Glomerular visceral epithelial cell (primary cell): ENCODE measurements around the gene VSX1.

Experiments used
- DNase-seq: peaks from one replicate; pipeline ENCODE4 v3.0.0-alpha.2; 2016; ENCODE audit errors: extremely low spot score

Gene VSX1

GRCh38 chr20:25053255-25054031 lies 28.5 kb downstream of the VSX1 start:
- no peak for DNase-seq

DNA sequence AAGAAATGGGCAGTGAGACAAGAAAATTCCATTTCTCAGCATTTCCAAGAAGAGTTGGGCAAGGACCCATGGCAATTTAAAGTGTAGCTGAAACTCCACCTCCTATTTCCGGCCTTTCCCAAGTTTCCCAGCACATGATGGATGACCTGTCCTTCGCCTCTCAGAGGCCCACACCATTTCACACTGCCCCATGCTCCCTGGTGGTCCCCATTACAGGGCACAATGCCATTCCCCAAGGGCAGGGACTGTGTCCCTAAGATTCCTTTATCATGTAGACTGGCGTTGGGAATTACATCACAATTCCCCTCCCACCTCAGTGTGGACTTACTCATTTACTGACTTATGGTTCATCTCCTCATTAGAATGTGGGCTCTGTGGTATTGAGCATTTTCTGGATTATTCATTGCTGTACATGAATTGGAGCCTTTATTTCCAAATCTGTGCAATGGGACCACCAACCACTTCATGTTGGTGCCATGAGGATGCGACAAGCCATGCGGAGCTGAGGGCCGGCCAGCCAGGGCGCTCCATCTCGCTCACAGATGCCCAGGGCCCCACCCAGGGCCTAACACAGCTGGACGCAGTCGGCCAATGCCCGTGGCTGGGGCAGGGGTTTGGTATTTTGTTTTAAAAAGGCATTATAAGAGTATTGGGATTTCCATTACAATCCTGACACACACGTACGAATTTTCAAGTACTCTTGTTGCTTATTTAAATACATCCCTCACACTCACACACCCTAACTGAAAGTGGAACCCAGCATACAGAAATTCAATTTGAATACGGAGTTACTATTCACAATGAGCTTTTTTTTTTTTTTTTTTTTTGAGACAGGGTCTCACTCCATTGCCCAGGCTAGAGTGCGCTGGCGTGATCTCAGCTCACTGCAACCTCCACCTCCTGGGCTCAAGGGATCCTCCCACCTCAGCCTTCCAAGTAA lies 29.4 kb downstream of the VSX1 start:
- no peak for DNase-seq

GRCh38 chr20:25051386-25052155 lies 30.4 kb downstream of the VSX1 start:
- DNase-seq: no peak

DNA sequence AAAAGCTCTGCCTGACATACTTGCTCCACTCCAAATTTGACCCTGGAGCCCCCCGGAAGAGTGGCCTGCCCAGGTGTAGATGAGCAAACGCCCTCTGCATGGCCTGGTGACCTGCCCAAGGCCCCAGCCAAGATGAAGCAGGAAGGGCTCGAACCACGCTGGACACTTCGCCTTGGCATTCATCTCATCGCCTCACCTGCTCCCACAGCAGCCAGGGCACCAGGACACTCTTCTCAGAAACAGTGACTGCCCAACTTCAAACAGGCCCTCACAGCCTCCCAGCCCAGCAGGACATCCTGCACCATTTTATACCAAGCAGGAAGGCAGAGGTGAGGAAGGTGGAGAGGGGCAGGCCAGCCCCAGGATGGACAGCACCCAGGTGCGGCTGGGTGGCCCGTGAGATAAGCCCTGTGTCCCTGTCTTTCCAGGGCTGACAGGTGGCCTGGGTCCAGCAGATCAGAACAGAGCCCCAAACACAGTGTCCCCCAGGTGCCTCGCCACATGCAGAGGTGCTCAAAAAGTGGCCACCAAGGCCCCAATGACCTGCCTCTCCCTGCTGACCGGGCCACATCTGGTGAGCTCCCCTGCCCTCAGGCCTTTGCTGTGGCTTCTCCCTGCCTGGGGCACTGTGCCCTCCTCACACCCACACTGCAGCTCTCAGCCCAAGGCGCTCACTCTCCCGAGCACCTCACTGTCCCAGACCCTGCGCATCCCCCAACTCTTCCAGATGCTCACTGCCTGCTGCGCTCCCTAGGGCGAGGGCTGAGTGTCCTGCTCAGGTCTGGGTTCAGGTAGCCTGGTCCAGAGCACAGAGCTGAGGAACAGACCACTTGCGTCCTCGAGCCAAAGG lies 31.2 kb downstream of the VSX1 start:
- DNase-seq: no peak

GRCh38 chr20:25050082-25050481 lies 31.9 kb downstream of the VSX1 start:
- DNase-seq: no peak

- no peak for DNase-seq
Observed at GRCh38 chr20:25049261-25050060, 32.5 kb downstream of the VSX1 start.

- DNase-seq: no peak
Observed at GRCh38 chr20:25048519-25048952, 33.4 kb downstream of the VSX1 start.

GRCh38 chr20:25047766-25048165 lies 34.2 kb downstream of the VSX1 start:
- no peak for DNase-seq

- no peak for DNase-seq
Observed at GRCh38 chr20:25046736-25047666, 34.9 kb downstream of the VSX1 start.

GRCh38 chr20:25046181-25046641 lies 35.7 kb downstream of the VSX1 start:
- no peak for DNase-seq

- DNase-seq: no peak
Observed at GRCh38 chr20:25045343-25045712, 36.6 kb downstream of the VSX1 start.

- DNase-seq: no peak
Observed at GRCh38 chr20:25044660-25045342, 37.1 kb downstream of the VSX1 start.

GRCh38 chr20:25044261-25044560 lies 37.7 kb downstream of the VSX1 start:
- no peak for DNase-seq

DNA sequence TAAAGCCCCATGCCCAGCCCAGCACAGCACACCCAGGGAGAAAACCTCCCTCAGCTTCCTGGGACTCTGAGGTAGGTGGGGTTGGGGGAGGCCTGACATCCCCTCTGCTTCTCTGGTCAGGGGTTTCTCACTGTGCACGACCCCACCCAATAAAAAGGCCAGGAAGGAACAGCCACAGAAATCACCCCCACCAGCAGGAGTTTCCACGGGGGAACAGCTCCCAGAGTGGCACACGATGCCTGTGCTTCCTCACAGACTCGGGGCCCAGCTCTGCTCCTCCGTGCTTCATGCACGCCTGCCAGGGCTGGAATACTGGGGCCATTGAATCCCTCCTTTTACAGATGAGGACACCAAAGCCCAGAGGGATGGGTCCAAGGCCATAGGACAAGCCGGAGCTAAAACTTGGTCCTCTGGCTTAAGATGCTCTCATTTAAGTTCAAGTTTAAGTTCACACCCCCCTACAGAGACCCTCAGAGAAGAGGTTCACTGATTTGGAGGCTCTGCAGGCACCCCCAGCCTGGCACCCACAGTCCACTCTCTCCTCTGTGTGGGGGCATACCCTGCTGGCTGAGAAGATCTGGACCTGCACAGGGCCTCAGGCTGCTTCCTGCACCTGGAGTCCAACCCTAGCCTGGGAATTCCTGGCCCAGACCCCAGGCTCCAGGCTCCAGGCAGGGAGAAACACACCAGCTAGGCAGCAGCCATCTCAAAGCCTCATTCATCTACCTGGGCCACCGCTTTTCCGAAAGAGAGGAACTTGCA lies 38.3 kb downstream of the VSX1 start:
- DNase-seq: no peak

GRCh38 chr20:25042531-25043498 lies 39.1 kb downstream of the VSX1 start:
- DNase-seq: no peak

GRCh38 chr20:25041813-25042530 lies 40.0 kb downstream of the VSX1 start:
- DNase-seq: no peak
